Activated naive CD4-positive, alpha-beta T cell treated with anti-CD3 and anti-CD28 coated beads, Interleukin-2, amount 50 U/mL, for 72 hours (primary cell): ENCODE measurements around the gene SPEM1. TPM values are rescaled to one million over a fixed set of nuclear protein-coding genes. Genes with fewer than 3 reads are reported as not detected.
A peak's percentile ranks its signal among the peaks of the same experiment; 100 is the strongest.

ENCODE experiments used
- ATAC-seq, 2 donors: fragments of 150-1000 bp; cut with Tn5 transposase; 2 replicates each; pipeline ENCODE4 v1.10.0; 2021; ENCODE audit warnings: mild to moderate bottlenecking in 2 of 2, moderate library complexity in 2 of 2
- DNase-seq, 2 donors: peaks; one replicate each; pipeline ENCODE4 v3.0.0; 2021 to 2022; ENCODE audit warnings: low spot score in 2 of 2
- H3K27ac Mint-ChIP-seq, 2 donors: one replicate each; pipeline ENCODE4 v1.8.0; 2022; ENCODE audit warnings: mild to moderate bottlenecking in 2 of 2, mixed read lengths in 2 of 2
- H3K36me3 Mint-ChIP-seq, 2 donors: one replicate each; pipeline ENCODE4 v1.8.0; 2022; ENCODE audit warnings: mixed read lengths in 2 of 2
- H3K9me3 Mint-ChIP-seq, 2 donors: one replicate each; pipeline ENCODE4 v1.8.0; 2022; ENCODE audit warnings: mixed read lengths in 2 of 2
- total RNA-seq, 2 donors: library from RNA; stranded (reverse); gene quantifications; one replicate each; pipeline ENCODE4 v1.2.3, GENCODE V29; 2022

The SPEM1 gene, protein sequence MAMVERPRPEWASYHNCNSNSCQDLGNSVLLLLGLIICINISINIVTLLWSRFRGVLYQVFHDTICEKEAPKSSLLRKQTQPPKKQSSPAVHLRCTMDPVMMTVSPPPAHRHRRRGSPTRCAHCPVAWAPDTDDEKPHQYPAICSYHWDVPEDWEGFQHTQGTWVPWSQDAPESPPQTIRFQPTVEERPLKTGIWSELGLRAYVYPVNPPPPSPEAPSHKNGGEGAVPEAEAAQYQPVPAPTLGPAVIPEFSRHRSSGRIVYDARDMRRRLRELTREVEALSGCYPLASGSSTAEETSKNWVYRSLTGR
- total RNA-seq: not detected

GRCh38 chr17:7419819-7420610 lies at the start of gene SPEM1:
SPEM1 (plus strand) TSS chr17:7420324; CDS start chr17:7420385, 61 bp downstream.
- H3K36me3 Mint-ChIP-seq: no peaks in the 10 kb centered on the region
- H3K27ac Mint-ChIP-seq: peak within 1 kb of the TSS in 1 of 2 donors; percentile 61
- no peak for DNase-seq
- H3K9me3 Mint-ChIP-seq: no peaks in the 10 kb centered on the region
- ATAC-seq: no peak

DNA sequence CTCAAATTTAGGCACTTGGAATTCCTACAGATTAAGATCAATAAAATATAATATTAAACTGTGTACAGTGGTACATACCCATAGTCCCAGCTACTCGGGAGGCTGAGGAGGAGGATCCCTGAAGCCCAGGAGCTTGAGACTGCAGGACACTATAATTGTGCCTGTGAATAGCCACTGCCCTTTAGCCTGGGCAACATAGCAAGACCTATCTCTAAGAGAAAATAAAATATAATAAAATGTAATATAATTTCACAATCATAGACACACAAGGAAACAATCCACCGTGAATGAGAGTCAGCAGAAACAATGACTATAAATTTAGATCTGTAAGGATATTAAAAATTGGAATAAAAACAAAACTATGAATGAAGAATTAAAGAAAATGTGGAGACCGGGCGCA lies 49.3 kb upstream of the SPEM1 start:
- DNase-seq (no peak), ATAC-seq (no peak)
- Mint-ChIP-seq H3K36me3 (no peaks in the 10 kb centered on the region), H3K27ac (no peak overlapping the region), H3K9me3 (no peaks in the 10 kb centered on the region)

- DNase-seq (no peak), ATAC-seq (no peak)
- H3K36me3 Mint-ChIP-seq: peaks cover 0 to 5% of the 10 kb centered on the region in 2 donors
- no peak overlapping the region for H3K27ac Mint-ChIP-seq
- peaks cover 0 to 5% of the 10 kb centered on the region in 2 donors for H3K9me3 Mint-ChIP-seq
Observed at GRCh38 chr17:7374353-7374752, 45.8 kb upstream of the SPEM1 start.

DNA sequence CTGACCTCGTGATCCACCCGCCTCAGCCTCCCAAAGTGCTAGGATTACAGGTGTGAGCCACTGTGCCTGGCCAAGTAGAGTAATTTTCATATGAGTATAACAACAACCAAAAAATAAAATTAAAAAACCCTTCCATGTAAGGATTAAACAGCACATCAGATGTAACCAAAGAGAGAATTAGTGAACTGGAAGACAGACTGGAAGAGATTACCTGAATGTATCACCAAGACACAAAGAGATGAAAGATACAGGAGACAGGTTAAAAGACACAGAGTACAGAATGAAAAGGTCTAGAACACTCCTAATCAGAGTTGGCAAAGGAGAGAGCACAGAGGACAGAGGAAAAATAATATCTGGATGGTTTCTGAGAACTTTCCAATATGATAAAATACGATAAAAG lies 41.0 kb upstream of the SPEM1 start:
- DNase-seq: no peak
- peaks cover 0 to 6% of the 10 kb centered on the region in 2 donors for H3K36me3 Mint-ChIP-seq
- peaks cover 0 to 6% of the 10 kb centered on the region in 2 donors for H3K9me3 Mint-ChIP-seq
- ATAC-seq: no peak
- no peak overlapping the region for H3K27ac Mint-ChIP-seq

DNA sequence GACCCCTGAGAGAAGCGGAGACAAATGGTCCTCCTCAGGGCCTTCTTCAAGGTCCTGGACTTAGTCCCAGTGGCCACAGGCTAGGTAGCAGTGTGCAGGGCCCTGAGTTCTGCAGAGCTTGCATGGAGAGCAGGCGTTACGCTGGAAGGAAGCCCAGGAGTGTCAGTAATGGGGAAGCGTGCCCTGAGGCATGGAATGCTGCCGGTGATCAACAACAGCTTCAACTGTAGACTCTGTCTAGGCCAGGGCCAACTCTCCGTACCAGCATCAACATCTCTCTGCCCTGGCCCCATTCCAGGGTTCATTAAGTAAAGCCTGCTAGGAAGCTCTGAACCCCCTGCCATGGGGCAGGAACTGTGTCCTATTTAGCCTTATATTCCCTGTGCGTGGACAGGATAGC lies 39.8 kb upstream of the SPEM1 start:
- DNase-seq (no peak), ATAC-seq (no peak)
- H3K36me3 Mint-ChIP-seq: peaks cover 0 to 6% of the 10 kb centered on the region in 2 donors
- peaks cover 0 to 6% of the 10 kb centered on the region in 2 donors for H3K9me3 Mint-ChIP-seq
- H3K27ac Mint-ChIP-seq: no peak overlapping the region

GRCh38 chr17:7380855-7381683 lies 39.1 kb upstream of the SPEM1 start, which contains the start of gene TNK1:
TNK1 (plus strand) TSS chr17:7381089; CDS start chr17:7382927, 1,838 bp downstream.
- peaks cover 0 to 6% of the 10 kb centered on the region in 2 donors for H3K9me3 Mint-ChIP-seq
- ATAC-seq (no peak), DNase-seq (no peak)
- H3K36me3 Mint-ChIP-seq: peaks cover 0 to 6% of the 10 kb centered on the region in 2 donors
- no peak within 1 kb of the TSS for H3K27ac Mint-ChIP-seq

- no peak for DNase-seq
Observed at GRCh38 chr17:7382901-7383300, 37.2 kb upstream of the SPEM1 start.

DNA sequence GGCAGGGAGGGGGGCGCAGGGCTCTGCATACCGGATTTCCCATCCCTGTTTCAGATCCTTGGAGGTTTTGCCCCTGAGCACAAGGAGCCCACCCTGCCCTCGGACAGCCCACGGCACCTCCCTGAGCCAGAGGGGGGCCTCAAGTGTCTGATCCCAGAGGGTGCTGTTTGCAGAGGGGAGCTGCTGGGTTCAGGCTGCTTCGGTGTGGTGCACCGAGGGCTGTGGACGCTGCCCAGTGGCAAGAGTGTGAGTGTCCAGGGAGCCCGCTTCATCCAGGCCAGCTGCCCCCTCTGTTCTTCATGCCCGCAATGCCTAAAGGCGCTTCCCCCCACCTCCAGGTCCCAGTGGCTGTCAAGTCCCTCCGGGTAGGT lies 36.8 kb upstream of the SPEM1 start:
- Mint-ChIP-seq H3K9me3 (peaks cover 0 to 6% of the 10 kb centered on the region in 2 donors), H3K27ac (no peak overlapping the region), H3K36me3 (peaks cover 0 to 6% of the 10 kb centered on the region in 2 donors)
- DNase-seq: no peak
- no peak for ATAC-seq

More at GRCh38 chr17:7382901-7383300, 37.2 kb upstream of the SPEM1 start:
- no peak for ATAC-seq
- peaks cover 0 to 6% of the 10 kb centered on the region in 2 donors for H3K9me3 Mint-ChIP-seq
- peaks cover 0 to 6% of the 10 kb centered on the region in 2 donors for H3K36me3 Mint-ChIP-seq
- no peak overlapping the region for H3K27ac Mint-ChIP-seq

- peak; percentile 99 for ATAC-seq
Observed at GRCh38 chr17:7383742-7384488, 36.2 kb upstream of the SPEM1 start.

GRCh38 chr17:7384489-7385081 lies 35.5 kb upstream of the SPEM1 start:
- peak overlapping the region in 1 of 2 donors; percentile 54 for H3K27ac Mint-ChIP-seq
- no peaks in the 10 kb centered on the region for H3K36me3 Mint-ChIP-seq
- no peak for DNase-seq
- H3K9me3 Mint-ChIP-seq: no peaks in the 10 kb centered on the region
- no peak for ATAC-seq

More at GRCh38 chr17:7383742-7384488, 36.2 kb upstream of the SPEM1 start:
- Mint-ChIP-seq H3K9me3 (peaks cover 0 to 6% of the 10 kb centered on the region in 2 donors), H3K27ac (peak overlapping the region in 1 of 2 donors; percentile 54), H3K36me3 (peaks cover 0 to 6% of the 10 kb centered on the region in 2 donors)
- peak; percentile 79 to 80 for DNase-seq

DNA sequence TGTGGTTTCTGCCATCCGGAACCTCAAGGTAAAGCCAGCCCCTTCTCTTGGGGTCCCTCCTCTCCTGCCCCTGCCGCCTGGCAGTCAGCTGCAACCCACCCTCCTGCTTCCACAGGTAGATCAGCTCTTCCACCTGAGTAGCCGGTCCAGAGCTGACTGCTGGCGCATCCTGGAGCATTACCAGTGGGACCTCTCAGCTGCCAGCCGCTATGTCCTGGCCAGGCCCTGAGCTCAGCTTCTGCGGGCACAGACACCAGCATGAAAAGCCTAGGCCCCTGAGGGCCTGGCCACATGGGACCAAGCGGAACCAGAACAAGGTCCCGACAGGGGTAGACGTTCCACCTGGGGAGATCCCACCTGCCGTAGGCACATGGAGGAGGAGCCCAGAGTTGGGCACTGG lies 31.3 kb upstream of the SPEM1 start:
- Mint-ChIP-seq H3K36me3 (peaks cover 9 to 12% of the 10 kb centered on the region in 2 donors), H3K9me3 (no peaks in the 10 kb centered on the region), H3K27ac (no peak overlapping the region)
- no peak for DNase-seq
- ATAC-seq: no peak

DNA sequence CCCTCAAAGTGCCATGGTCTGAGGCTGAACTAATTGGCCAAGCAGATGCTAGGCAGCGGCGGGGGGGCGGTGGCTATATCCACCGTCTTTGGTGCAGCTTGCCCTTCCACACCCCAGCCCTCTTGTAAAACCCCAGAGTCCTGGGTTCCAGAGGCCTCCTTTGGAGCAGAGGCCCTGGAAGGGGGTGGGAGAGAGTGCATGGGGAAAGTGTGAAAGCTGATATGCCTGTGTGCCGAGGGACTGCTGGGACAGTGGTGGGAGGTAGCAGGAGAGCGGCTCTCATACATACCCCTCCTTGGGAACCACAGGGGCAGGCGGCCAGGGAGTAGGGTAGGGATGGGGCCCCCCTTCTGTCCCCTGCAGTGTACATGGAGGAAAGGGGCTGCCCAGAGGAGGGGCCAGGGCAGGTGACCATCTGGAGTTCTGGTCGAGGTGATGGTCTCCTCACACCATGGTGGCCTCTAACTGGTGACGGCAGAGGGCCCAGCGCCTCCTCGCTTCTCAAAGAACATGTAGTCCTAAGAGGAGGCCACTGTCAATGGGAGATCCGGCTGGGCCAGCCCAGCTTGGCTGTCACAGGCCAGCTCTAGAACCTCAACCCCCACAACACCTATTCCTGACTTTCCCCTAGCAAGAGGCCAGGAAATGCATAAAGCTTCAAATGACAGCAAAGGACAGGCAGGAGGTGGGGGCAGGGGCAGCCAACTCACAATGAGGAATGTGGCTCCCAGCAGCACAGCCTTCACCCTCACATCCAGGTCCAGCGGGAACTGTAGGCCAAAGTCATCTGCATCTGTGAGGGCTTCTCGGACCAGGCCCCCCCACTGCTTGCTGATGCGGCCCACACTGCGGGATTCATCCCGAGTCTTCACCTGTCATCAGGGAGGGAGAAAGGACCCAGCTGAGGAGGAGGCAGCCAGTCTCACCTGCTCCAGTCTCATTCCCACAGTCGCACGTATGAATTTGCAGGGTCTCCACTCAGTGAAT lies 29.9 kb upstream of the SPEM1 start:
- H3K36me3 Mint-ChIP-seq: peaks cover 9 to 19% of the 10 kb centered on the region in 2 donors
- H3K9me3 Mint-ChIP-seq: no peaks in the 10 kb centered on the region
- ATAC-seq: no peak
- H3K27ac Mint-ChIP-seq: no peak overlapping the region
- DNase-seq: no peak

- Mint-ChIP-seq H3K27ac (no peak overlapping the region), H3K36me3 (peaks cover 9 to 19% of the 10 kb centered on the region in 2 donors)
Observed at GRCh38 chr17:7391307-7391706, 28.8 kb upstream of the SPEM1 start.

GRCh38 chr17:7392696-7393612 lies 27.2 kb upstream of the SPEM1 start:
- Mint-ChIP-seq H3K9me3 (no peaks in the 10 kb centered on the region), H3K36me3 (peaks cover 9 to 19% of the 10 kb centered on the region in 2 donors), H3K27ac (peak overlapping the region in 1 of 2 donors; percentile 44)

More at GRCh38 chr17:7391307-7391706, 28.8 kb upstream of the SPEM1 start:
- H3K9me3 Mint-ChIP-seq: no peaks in the 10 kb centered on the region
- DNase-seq: no peak
- no peak for ATAC-seq

More at GRCh38 chr17:7392696-7393612, 27.2 kb upstream of the SPEM1 start:
- ATAC-seq: no peak
- DNase-seq: no peak
